ENCODE data around the gene DHRS13.

DNA sequence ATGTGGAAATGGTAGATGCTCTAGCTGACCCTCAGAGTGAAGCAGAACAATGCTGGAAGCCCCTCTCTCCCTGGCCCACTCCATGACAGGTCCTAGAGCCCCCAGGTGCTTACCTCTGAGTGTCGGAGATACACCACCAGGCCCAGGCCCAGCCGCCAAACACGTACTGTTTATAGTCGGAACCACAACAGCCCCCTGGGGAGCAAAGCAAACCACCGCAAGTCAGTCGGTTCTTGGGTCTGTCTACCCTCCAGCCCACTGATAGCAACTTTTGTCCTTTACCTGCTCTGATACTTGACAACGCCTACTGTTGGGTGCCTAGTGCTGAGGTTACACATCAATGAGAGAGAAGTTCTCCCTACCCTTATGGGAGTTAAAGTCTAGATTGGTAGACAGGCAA, 14.0 kb downstream of the DHRS13 start:
- no peak for TF ChIP-seq ZFP36 (IDR thresholded peaks at IDR 0.05; ENCODE audit: borderline replicate concordance, partially characterized antibody)
- TF ChIP-seq, protein P1, sequence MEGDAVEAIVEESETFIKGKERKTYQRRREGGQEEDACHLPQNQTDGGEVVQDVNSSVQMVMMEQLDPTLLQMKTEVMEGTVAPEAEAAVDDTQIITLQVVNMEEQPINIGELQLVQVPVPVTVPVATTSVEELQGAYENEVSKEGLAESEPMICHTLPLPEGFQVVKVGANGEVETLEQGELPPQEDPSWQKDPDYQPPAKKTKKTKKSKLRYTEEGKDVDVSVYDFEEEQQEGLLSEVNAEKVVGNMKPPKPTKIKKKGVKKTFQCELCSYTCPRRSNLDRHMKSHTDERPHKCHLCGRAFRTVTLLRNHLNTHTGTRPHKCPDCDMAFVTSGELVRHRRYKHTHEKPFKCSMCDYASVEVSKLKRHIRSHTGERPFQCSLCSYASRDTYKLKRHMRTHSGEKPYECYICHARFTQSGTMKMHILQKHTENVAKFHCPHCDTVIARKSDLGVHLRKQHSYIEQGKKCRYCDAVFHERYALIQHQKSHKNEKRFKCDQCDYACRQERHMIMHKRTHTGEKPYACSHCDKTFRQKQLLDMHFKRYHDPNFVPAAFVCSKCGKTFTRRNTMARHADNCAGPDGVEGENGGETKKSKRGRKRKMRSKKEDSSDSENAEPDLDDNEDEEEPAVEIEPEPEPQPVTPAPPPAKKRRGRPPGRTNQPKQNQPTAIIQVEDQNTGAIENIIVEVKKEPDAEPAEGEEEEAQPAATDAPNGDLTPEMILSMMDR (IDR thresholded peaks at IDR 0.05) = no peak
- TF ChIP-seq USF2 (IDR thresholded peaks at IDR 0.05) = no peak
- TF ChIP-seq, protein P2, sequence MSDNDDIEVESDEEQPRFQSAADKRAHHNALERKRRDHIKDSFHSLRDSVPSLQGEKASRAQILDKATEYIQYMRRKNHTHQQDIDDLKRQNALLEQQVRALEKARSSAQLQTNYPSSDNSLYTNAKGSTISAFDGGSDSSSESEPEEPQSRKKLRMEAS (IDR thresholded peaks at IDR 0.05) = no peak
- TF ChIP-seq POLR2A (IDR thresholded peaks at IDR 0.05; ENCODE audit: low read length) = no peak
- no peak for TF ChIP-seq HOXB13 (CRISPR knock-in tag; IDR thresholded peaks at IDR 0.05; ENCODE audit: low read depth)
- TF ChIP-seq, protein P3, sequence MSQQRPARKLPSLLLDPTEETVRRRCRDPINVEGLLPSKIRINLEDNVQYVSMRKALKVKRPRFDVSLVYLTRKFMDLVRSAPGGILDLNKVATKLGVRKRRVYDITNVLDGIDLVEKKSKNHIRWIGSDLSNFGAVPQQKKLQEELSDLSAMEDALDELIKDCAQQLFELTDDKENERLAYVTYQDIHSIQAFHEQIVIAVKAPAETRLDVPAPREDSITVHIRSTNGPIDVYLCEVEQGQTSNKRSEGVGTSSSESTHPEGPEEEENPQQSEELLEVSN (IDR thresholded peaks at IDR 0.05; ENCODE audit: borderline replicate concordance, low read depth) = no peak
- TF ChIP-seq GATA3 (IDR thresholded peaks at IDR 0.05; ENCODE audit: borderline replicate concordance) = no peak
- no peak for TF ChIP-seq MYC (IDR thresholded peaks at IDR 0.05; ENCODE audit: borderline replicate concordance, low read length)
- TF ChIP-seq, protein P4, sequence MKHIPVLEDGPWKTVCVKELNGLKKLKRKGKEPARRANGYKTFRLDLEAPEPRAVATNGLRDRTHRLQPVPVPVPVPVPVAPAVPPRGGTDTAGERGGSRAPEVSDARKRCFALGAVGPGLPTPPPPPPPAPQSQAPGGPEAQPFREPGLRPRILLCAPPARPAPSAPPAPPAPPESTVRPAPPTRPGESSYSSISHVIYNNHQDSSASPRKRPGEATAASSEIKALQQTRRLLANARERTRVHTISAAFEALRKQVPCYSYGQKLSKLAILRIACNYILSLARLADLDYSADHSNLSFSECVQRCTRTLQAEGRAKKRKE (CRISPR knock-in tag; IDR thresholded peaks at IDR 0.05; ENCODE audit: low read depth) = no peak
- TF ChIP-seq CHD2 (IDR thresholded peaks at IDR 0.05; ENCODE audit: low read length, partially characterized antibody) = no peak
- TF ChIP-seq, protein P5, sequence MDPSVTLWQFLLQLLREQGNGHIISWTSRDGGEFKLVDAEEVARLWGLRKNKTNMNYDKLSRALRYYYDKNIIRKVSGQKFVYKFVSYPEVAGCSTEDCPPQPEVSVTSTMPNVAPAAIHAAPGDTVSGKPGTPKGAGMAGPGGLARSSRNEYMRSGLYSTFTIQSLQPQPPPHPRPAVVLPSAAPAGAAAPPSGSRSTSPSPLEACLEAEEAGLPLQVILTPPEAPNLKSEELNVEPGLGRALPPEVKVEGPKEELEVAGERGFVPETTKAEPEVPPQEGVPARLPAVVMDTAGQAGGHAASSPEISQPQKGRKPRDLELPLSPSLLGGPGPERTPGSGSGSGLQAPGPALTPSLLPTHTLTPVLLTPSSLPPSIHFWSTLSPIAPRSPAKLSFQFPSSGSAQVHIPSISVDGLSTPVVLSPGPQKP (IDR thresholded peaks at IDR 0.05; ENCODE audit: low read depth, low read length) = no peak
- TF ChIP-seq JUN (IDR thresholded peaks at IDR 0.05) = no peak

Data from A549 (cell line).